ENCODE results near the gene PHACTR4.
"Not testable (repeated sequence)": the region's sequence is repeated elsewhere in the genome, so short reads cannot be mapped to it uniquely, and the experiment has no call there.

The PHACTR4 gene

GRCh38 chr1:28525002-28525642, 155.6 kb downstream of the PHACTR4 start:
- not testable (repeated sequence) for DNase-seq (ENCODE audit: low spot score)

DNA sequence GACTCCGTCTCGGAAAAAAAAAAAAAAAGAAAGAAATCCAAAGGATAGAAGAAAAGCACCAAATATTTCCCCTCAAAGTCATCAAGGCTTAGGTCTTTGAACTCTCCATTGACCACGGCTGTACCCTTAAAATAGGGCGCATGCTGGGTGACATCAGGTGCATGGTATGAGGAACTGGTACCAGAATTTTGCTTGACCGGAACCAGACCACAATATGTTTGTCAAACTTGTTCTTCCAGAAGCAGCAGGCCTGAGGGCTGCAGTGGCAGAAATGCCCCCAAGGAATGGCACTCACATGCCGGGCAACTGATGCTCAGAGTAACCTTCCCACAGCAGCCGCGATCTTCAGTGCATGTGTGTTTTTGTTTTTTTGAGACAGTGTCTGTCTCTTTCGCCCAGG, 157.3 kb downstream of the PHACTR4 start:
- DNase-seq (ENCODE audit: low spot score): no peak

DNA sequence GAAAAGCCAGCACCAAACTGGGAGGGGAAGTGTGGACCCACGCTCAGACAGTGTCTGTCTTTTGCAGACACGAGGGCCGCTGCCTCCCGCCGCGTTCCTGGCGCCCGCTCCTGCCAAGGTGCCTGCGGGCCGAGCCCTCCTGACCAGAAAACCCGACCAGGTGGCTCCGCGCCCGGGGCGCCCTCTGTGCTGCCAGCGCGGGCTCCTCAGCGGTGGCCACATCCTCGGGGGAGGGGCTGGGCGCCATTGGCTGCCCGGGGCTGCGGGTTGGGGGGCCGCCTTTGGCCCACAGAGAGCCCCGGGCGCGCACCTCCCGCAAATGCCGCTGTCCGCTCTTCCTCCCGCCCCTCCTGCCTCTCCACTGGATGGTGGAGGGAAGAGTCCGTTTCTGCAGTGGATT, 160.9 kb downstream of the PHACTR4 start:
- DNase-seq (ENCODE audit: low spot score): no peak

GRCh38 chr1:28534671-28535070, 165.1 kb downstream of the PHACTR4 start:
- DNase-seq (ENCODE audit: low spot score): no peak

DNA sequence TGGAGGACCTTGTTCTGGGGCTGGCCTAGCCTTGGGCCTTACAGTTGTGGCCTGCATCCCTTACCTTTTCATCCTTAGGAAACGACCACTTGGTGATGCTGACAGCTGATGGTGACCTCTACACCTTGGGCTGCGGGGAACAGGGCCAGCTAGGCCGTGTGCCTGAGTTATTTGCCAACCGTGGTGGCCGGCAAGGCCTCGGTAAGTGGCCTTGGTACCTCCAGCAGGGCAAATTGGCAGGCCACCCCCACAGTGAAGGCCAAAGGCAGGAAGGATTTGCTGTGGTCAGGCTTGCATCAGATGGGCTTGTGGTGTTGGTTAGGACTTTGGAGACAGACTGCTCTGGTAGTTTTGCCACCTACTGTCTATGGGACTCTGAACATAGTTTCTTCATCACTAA, 165.6 kb downstream of the PHACTR4 start:
- no peak for DNase-seq (ENCODE audit: low spot score)

DNA sequence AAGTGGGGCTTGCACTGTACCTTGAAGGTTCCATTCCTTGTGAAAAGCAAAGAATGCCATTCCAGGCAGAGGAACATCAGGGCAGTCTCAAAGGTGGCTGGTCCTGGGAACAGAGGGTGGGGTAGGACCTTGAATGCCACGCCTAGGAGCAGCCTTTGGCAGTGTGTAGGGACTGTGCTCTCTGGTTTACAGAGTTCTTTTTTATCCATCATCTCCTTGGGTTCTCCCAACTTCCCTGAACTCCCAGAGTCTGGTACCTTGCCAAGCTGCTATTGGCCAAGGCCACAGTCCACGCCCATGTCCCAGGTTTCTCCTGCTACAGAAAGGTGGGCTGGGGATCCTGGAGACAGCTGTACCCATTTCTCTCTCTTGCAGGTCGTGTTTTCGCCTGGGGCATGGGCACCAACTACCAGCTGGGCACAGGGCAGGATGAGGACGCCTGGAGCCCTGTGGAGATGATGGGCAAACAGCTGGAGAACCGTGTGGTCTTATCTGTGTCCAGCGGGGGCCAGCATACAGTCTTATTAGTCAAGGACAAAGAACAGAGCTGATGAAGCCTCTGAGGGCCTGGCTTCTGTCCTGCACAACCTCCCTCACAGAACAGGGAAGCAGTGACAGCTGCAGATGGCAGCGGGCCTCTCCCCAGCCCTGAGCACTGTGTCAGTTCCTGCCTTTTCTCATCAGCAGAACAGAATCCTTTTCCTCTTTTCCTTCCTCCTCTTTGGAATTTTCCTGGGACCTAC, 168.1 kb downstream of the PHACTR4 start:
- DNase-seq (ENCODE audit: low spot score): no peak

DNA sequence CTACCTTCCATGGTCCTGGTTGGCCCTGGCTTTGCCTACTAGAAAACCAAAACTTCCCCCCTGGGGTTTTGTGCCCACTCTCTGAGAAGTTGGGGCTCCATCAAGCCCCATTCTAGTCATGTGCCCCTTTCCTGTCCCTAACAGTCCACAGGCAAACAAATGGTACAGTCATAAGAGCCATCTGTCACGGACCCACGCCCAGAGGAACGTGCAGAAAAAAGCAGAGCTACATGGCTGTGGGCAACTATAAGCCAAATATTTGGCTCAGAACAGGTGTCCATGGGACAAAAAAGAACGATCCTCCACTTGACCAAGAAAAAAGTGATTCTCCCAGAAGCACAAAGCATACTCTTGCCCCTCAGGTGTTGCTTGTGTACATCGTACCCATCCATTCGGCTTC, 168.7 kb downstream of the PHACTR4 start:
- DNase-seq (ENCODE audit: low spot score): no peak

DNA sequence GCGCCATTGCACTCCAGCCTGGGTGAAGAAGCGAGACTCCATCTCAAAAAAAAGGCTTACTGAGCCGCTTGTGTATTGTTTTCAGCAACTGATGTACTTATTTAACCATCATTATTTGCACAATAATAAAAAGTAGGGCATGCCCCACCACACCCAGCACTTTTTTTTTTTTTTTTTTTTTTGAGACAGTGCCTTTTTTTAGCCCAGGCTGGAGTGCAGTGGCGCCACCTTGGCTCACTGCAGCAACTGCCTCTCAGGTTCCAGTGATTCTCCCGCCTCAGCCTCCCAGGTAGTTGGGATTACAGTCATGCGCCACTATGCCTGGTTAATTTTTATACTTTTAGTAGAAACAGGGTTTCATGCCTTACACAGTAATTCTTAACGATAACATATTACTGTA, 171.1 kb downstream of the PHACTR4 start:
- DNase-seq (ENCODE audit: low spot score): no peak

- DNase-seq (ENCODE audit: low spot score): not testable (repeated sequence)
Observed at GRCh38 chr1:28541414-28542015, 172.0 kb downstream of the PHACTR4 start.

DNA sequence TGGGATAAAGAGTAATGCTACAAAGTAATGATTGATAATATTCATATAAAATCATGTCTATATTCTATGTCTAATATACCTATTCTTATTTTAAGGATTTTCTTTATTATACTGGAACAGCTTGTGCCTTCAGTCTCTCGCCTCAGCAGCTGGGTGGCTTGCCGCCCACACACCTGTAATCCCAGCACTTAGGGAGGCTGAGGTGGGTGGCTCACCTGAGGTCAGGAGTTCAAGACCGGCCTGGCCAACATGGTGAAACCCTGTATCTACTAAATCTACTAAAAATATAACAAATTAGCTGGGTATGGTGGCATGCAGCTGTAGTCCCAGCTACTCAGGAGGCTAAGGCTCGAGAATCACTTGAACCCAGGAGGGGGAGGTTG, 175.7 kb downstream of the PHACTR4 start:
- no peak for DNase-seq (ENCODE audit: low spot score)

- no peak for DNase-seq (ENCODE audit: low spot score)
Observed at GRCh38 chr1:28548318-28548717, 178.8 kb downstream of the PHACTR4 start.

Measured in GM03348 (cell line).